HEK293 (cell line): ENCODE results near the gene CWF19L1.

Source experiments
- GLI2 ChIP-seq: fragments of 450-650 bp; formaldehyde crosslinking; IDR thresholded peaks from 2 replicates; pipeline ENCODE4; 2017; ENCODE audit warnings: missing biosample characterization, missing genetic modification characterization, low read depth, borderline replicate concordance
- GLIS1 ChIP-seq: fragments of 450-650 bp; formaldehyde crosslinking; IDR thresholded peaks from 2 replicates; pipeline ENCODE4 v1.5.1; 2016; ENCODE audit warnings: missing biosample characterization, missing genetic modification characterization
- ZNF112 ChIP-seq: fragments of 450-650 bp; formaldehyde crosslinking; IDR thresholded peaks from 2 replicates; pipeline ENCODE4 v1.5.0; 2017; ENCODE audit warnings: missing biosample characterization, missing genetic modification characterization
- ZNF274 ChIP-seq, 2 experiments: fragments of 200-500 bp in 1 of 2; fragments of 450-650 bp in 1 of 2; sonication (Bioruptor generic) in 1 of 2; formaldehyde crosslinking in 1 of 2; IDR thresholded peaks; 2 replicates each; pipeline versions ENCODE4 v1.5.1 to v1.6.1; 2014 to 2016; ENCODE audit warnings: borderline replicate concordance in 1 of 2, inconsistent platforms in 1 of 2, low read length in 1 of 2, missing biosample characterization in 1 of 2, missing genetic modification characterization in 1 of 2
- ZNF501 ChIP-seq: fragments of 450-650 bp; formaldehyde crosslinking; IDR thresholded peaks from 2 replicates; pipeline ENCODE4 v1.5.1; 2016; ENCODE audit warnings: missing biosample characterization, missing genetic modification characterization
- ZNF792 ChIP-seq: fragments of 450-650 bp; formaldehyde crosslinking; IDR thresholded peaks from 2 replicates; pipeline ENCODE4 v1.5.1; 2016; ENCODE audit warnings: missing biosample characterization, missing genetic modification characterization
- TF ChIP-seq, protein P1 (sequence below): fragments of 450-650 bp; formaldehyde crosslinking; IDR thresholded peaks from 2 replicates; pipeline ENCODE4 v1.5.1; 2016; ENCODE audit warnings: missing biosample characterization, missing genetic modification characterization
- TF ChIP-seq, protein P2 (sequence below): fragments of 450-650 bp; formaldehyde crosslinking; IDR thresholded peaks from 2 replicates; pipeline ENCODE4 v1.5.1; 2016; ENCODE audit warnings: missing biosample characterization, missing genetic modification characterization
- TF ChIP-seq, protein P3 (sequence below): fragments of 450-650 bp; formaldehyde crosslinking; IDR thresholded peaks from 2 replicates; pipeline ENCODE4 v1.5.1; 2016; ENCODE audit warnings: missing biosample characterization, missing genetic modification characterization, borderline replicate concordance
- TF ChIP-seq, protein P4 (sequence below): fragments of 450-650 bp; formaldehyde crosslinking; IDR thresholded peaks from 2 replicates; pipeline ENCODE4 v1.5.1; 2016; ENCODE audit warnings: missing biosample characterization, missing genetic modification characterization, low read depth
- TF ChIP-seq, protein P5 (sequence below): fragments of 450-650 bp; formaldehyde crosslinking; conservative IDR thresholded peaks from 2 replicates; pipeline ENCODE4 v1.5.1; 2016; ENCODE audit warnings: low read depth, missing biosample characterization, missing genetic modification characterization
- TF ChIP-seq, protein P6 (sequence below): fragments of 450-650 bp; IDR thresholded peaks from 2 replicates; pipeline ENCODE4 v1.5.1; 2018; ENCODE audit warnings: missing biosample characterization, mild to moderate bottlenecking, missing genetic modification characterization
- TF ChIP-seq, protein P7 (sequence below): fragments of 450-650 bp; formaldehyde crosslinking; IDR thresholded peaks from 2 replicates; pipeline ENCODE4 v1.5.1; 2016; ENCODE audit warnings: missing biosample characterization, missing genetic modification characterization

DNA sequence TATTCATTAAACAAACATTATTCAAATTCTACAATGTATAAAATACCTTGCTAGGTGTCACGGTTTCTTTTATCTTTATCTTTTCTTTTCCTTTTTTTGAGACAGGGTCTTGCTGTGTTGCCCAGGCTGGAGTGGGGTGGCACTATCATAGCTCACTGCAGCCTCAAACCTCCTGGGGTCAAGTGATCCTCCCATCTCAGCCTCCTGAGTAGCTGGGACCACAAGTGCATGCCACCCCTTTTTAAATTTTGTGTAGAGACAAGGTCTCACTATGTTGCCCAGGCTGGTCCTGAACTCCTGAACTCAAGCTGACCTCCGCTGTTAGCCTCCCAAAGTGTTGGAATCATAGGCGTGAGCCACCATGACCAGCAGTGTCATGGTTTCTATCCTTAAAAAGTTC is 37.0 kb upstream of the CWF19L1 start:
- TF ChIP-seq ZNF274 (IDR thresholded peaks at IDR 0.05; ENCODE audit: low read length) (no peak), ZNF274 (tag by site-specific recombination; IDR thresholded peaks at IDR 0.05; ENCODE audit: borderline replicate concordance) (no peak), ZNF501 (tag by site-specific recombination) (no peak), ZNF112 (tag by site-specific recombination) (no peak), ZNF792 (tag by site-specific recombination) (no peak), GLIS1 (tag by site-specific recombination) (no peak), GLI2 (tag by site-specific recombination) (no peak)
- TF ChIP-seq, protein P1, sequence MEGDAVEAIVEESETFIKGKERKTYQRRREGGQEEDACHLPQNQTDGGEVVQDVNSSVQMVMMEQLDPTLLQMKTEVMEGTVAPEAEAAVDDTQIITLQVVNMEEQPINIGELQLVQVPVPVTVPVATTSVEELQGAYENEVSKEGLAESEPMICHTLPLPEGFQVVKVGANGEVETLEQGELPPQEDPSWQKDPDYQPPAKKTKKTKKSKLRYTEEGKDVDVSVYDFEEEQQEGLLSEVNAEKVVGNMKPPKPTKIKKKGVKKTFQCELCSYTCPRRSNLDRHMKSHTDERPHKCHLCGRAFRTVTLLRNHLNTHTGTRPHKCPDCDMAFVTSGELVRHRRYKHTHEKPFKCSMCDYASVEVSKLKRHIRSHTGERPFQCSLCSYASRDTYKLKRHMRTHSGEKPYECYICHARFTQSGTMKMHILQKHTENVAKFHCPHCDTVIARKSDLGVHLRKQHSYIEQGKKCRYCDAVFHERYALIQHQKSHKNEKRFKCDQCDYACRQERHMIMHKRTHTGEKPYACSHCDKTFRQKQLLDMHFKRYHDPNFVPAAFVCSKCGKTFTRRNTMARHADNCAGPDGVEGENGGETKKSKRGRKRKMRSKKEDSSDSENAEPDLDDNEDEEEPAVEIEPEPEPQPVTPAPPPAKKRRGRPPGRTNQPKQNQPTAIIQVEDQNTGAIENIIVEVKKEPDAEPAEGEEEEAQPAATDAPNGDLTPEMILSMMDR (tag by site-specific recombination), result no peak
- TF ChIP-seq, protein P2, sequence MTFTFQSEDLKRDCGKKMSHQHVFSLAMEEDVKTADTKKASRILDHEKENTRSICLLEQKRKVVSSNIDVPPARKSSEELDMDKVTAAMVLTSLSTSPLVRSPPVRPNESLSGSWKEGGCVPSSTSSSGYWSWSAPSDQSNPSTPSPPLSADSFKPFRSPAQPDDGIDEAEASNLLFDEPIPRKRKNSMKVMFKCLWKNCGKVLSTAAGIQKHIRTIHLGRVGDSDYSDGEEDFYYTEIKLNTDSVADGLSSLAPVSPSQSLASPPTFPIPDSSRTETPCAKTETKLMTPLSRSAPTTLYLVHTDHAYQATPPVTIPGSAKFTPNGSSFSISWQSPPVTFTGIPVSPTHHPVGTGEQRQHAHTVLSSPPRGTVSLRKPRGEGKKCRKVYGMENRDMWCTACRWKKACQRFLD (tag by site-specific recombination), result no peak
- TF ChIP-seq, protein P3, sequence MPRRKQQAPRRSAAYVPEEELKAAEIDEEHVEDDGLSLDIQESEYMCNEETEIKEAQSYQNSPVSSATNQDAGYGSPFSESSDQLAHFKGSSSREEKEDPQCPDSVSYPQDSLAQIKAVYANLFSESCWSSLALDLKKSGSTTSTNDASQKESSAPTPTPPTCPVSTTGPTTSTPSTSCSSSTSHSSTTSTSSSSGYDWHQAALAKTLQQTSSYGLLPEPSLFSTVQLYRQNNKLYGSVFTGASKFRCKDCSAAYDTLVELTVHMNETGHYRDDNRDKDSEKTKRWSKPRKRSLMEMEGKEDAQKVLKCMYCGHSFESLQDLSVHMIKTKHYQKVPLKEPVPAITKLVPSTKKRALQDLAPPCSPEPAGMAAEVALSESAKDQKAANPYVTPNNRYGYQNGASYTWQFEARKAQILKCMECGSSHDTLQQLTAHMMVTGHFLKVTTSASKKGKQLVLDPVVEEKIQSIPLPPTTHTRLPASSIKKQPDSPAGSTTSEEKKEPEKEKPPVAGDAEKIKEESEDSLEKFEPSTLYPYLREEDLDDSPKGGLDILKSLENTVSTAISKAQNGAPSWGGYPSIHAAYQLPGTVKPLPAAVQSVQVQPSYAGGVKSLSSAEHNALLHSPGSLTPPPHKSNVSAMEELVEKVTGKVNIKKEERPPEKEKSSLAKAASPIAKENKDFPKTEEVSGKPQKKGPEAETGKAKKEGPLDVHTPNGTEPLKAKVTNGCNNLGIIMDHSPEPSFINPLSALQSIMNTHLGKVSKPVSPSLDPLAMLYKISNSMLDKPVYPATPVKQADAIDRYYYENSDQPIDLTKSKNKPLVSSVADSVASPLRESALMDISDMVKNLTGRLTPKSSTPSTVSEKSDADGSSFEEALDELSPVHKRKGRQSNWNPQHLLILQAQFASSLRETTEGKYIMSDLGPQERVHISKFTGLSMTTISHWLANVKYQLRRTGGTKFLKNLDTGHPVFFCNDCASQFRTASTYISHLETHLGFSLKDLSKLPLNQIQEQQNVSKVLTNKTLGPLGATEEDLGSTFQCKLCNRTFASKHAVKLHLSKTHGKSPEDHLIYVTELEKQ (tag by site-specific recombination), result no peak
- TF ChIP-seq, protein P4, sequence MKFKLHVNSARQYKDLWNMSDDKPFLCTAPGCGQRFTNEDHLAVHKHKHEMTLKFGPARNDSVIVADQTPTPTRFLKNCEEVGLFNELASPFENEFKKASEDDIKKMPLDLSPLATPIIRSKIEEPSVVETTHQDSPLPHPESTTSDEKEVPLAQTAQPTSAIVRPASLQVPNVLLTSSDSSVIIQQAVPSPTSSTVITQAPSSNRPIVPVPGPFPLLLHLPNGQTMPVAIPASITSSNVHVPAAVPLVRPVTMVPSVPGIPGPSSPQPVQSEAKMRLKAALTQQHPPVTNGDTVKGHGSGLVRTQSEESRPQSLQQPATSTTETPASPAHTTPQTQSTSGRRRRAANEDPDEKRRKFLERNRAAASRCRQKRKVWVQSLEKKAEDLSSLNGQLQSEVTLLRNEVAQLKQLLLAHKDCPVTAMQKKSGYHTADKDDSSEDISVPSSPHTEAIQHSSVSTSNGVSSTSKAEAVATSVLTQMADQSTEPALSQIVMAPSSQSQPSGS (tag by site-specific recombination), result no peak
- TF ChIP-seq, protein P5, sequence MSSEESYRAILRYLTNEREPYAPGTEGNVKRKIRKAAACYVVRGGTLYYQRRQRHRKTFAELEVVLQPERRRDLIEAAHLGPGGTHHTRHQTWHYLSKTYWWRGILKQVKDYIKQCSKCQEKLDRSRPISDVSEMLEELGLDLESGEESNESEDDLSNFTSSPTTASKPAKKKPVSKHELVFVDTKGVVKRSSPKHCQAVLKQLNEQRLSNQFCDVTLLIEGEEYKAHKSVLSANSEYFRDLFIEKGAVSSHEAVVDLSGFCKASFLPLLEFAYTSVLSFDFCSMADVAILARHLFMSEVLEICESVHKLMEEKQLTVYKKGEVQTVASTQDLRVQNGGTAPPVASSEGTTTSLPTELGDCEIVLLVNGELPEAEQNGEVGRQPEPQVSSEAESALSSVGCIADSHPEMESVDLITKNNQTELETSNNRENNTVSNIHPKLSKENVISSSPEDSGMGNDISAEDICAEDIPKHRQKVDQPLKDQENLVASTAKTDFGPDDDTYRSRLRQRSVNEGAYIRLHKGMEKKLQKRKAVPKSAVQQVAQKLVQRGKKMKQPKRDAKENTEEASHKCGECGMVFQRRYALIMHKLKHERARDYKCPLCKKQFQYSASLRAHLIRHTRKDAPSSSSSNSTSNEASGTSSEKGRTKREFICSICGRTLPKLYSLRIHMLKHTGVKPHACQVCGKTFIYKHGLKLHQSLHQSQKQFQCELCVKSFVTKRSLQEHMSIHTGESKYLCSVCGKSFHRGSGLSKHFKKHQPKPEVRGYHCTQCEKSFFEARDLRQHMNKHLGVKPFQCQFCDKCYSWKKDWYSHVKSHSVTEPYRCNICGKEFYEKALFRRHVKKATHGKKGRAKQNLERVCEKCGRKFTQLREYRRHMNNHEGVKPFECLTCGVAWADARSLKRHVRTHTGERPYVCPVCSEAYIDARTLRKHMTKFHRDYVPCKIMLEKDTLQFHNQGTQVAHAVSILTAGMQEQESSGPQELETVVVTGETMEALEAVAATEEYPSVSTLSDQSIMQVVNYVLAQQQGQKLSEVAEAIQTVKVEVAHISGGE (tag by site-specific recombination), result no peak
- TF ChIP-seq, protein P6, sequence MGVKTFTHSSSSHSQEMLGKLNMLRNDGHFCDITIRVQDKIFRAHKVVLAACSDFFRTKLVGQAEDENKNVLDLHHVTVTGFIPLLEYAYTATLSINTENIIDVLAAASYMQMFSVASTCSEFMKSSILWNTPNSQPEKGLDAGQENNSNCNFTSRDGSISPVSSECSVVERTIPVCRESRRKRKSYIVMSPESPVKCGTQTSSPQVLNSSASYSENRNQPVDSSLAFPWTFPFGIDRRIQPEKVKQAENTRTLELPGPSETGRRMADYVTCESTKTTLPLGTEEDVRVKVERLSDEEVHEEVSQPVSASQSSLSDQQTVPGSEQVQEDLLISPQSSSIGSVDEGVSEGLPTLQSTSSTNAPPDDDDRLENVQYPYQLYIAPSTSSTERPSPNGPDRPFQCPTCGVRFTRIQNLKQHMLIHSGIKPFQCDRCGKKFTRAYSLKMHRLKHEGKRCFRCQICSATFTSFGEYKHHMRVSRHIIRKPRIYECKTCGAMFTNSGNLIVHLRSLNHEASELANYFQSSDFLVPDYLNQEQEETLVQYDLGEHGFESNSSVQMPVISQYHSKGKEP (tag by site-specific recombination), result no peak
- TF ChIP-seq, protein P7, sequence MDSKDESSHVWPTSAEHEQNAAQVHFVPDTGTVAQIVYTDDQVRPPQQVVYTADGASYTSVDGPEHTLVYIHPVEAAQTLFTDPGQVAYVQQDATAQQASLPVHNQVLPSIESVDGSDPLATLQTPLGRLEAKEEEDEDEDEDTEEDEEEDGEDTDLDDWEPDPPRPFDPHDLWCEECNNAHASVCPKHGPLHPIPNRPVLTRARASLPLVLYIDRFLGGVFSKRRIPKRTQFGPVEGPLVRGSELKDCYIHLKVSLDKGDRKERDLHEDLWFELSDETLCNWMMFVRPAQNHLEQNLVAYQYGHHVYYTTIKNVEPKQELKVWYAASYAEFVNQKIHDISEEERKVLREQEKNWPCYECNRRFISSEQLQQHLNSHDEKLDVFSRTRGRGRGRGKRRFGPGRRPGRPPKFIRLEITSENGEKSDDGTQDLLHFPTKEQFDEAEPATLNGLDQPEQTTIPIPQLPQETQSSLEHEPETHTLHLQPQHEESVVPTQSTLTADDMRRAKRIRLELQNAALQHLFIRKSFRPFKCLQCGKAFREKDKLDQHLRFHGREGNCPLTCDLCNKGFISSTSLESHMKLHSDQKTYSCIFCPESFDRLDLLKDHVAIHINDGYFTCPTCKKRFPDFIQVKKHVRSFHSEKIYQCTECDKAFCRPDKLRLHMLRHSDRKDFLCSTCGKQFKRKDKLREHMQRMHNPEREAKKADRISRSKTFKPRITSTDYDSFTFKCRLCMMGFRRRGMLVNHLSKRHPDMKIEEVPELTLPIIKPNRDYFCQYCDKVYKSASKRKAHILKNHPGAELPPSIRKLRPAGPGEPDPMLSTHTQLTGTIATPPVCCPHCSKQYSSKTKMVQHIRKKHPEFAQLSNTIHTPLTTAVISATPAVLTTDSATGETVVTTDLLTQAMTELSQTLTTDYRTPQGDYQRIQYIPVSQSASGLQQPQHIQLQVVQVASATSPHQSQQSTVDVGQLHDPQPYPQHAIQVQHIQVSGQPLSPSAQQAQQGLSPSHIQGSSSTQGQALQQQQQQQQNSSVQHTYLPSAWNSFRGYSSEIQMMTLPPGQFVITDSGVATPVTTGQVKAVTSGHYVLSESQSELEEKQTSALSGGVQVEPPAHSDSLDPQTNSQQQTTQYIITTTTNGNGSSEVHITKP (tag by site-specific recombination), result no peak
